ENCODE data around the gene CXXC5. TPM values are rescaled to one million over a fixed set of nuclear protein-coding genes. Genes with fewer than 3 reads are reported as not detected.

CXXC5 gene
- total and polyA plus RNA-seq, 9 of the 15 experiments (the other 6 are each of a cell fraction or from before 2014, with no cell fraction given), result 1.9 to 123 (median 45.8) TPM

GRCh38 chr5:139696894-139697658, 48.9 kb downstream of the CXXC5 start (continued):
- TF ChIP-seq MBD1 (CRISPR knock-in tag; IDR thresholded peaks at IDR 0.05) (no peak), ZNF785 (CRISPR knock-in tag; IDR thresholded peaks at IDR 0.05) (no peak), FIP1L1 (IDR thresholded peaks at IDR 0.05; ENCODE audit: low read depth, low read length, poor library complexity, severe bottlenecking) (peak; percentile 56), HCFC1 (IDR thresholded peaks at IDR 0.05; ENCODE audit: low read depth, low read length) (no peak), KDM4B (IDR thresholded peaks at IDR 0.05; ENCODE audit: borderline replicate concordance in 2 of 2, low read depth in 1 of 2) (no peak; a peak in 1 of 4 replicates), NBN (IDR thresholded peaks at IDR 0.05; ENCODE audit: low read depth) (0 out of 2 replicates have a peak, but pooled peaks have one; percentile 11), SIX5 (IDR thresholded peaks at IDR 0.05; ENCODE audit: borderline replicate concordance in 1 of 2, insufficient read depth in 1 of 2, low read depth in 1 of 2, low read length in 2 of 2) (no peak), SMAD4 (CRISPR knock-in tag; conservative IDR thresholded peaks at IDR 0.05) (peak; percentile 28; the same call in 1 of the 2 replicates), RBM25 (IDR thresholded peaks at IDR 0.05; ENCODE audit: low read depth, low read length, severe bottlenecking) (no peak), RFX1 (IDR thresholded peaks at IDR 0.05) (no peak), CCNT2 (IDR thresholded peaks at IDR 0.05; ENCODE audit: borderline replicate concordance, extremely low read depth, insufficient read length, low read depth, low read length) (peak; percentile 42), DPF2 (IDR thresholded peaks at IDR 0.05) (peak; percentile 69; the same call in 1 of the 2 replicates), ZNF696 (CRISPR knock-in tag; conservative IDR thresholded peaks at IDR 0.05) (no peak), RHOXF2B (CRISPR knock-in tag; conservative IDR thresholded peaks at IDR 0.05) (no peak), ERF (CRISPR knock-in tag; IDR thresholded peaks at IDR 0.05) (no peak), FOXK2 (conservative IDR thresholded peaks at IDR 0.05 in 1 of 2, IDR thresholded peaks at IDR 0.05 in 1 of 2; ENCODE audit: low read depth in 2 of 2) (no peak), MAZ (CRISPR knock-in tag; conservative IDR thresholded peaks at IDR 0.05 in 1 of 2, IDR thresholded peaks at IDR 0.05 in 1 of 2) (peak; percentile 70 to 94), ZNF583 (CRISPR knock-in tag; IDR thresholded peaks at IDR 0.05) (no peak), SRF (CRISPR knock-in tag; IDR thresholded peaks at IDR 0.05) (0 out of 4 replicates have a peak, but pooled peaks of 1 of the 2 experiments have one; percentile 28), TCFL5 (CRISPR knock-in tag; conservative IDR thresholded peaks at IDR 0.05) (no peak)
- TF ChIP-seq, protein P1, sequence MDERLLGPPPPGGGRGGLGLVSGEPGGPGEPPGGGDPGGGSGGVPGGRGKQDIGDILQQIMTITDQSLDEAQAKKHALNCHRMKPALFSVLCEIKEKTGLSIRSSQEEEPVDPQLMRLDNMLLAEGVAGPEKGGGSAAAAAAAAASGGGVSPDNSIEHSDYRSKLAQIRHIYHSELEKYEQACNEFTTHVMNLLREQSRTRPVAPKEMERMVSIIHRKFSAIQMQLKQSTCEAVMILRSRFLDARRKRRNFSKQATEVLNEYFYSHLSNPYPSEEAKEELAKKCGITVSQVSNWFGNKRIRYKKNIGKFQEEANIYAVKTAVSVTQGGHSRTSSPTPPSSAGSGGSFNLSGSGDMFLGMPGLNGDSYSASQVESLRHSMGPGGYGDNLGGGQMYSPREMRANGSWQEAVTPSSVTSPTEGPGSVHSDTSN (CRISPR knock-in tag; IDR thresholded peaks at IDR 0.05; ENCODE audit: low read depth), result no peak
- TF ChIP-seq, protein P1 (tag; conservative IDR thresholded peaks at IDR 0.05; ENCODE audit: low read depth), result no peak
- TF ChIP-seq, protein P2, sequence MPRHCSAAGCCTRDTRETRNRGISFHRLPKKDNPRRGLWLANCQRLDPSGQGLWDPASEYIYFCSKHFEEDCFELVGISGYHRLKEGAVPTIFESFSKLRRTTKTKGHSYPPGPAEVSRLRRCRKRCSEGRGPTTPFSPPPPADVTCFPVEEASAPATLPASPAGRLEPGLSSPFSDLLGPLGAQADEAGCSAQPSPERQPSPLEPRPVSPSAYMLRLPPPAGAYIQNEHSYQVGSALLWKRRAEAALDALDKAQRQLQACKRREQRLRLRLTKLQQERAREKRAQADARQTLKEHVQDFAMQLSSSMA (CRISPR knock-in tag; IDR thresholded peaks at IDR 0.05), result no peak

Measured in K562 (cell line).